ENCODE results near the gene ARHGAP5. TPM values are rescaled to one million over a fixed set of nuclear protein-coding genes. Genes with fewer than 3 reads are reported as not detected.

ARHGAP5 gene
- total RNA-seq, 1 donor = 88.7 TPM

DNA sequence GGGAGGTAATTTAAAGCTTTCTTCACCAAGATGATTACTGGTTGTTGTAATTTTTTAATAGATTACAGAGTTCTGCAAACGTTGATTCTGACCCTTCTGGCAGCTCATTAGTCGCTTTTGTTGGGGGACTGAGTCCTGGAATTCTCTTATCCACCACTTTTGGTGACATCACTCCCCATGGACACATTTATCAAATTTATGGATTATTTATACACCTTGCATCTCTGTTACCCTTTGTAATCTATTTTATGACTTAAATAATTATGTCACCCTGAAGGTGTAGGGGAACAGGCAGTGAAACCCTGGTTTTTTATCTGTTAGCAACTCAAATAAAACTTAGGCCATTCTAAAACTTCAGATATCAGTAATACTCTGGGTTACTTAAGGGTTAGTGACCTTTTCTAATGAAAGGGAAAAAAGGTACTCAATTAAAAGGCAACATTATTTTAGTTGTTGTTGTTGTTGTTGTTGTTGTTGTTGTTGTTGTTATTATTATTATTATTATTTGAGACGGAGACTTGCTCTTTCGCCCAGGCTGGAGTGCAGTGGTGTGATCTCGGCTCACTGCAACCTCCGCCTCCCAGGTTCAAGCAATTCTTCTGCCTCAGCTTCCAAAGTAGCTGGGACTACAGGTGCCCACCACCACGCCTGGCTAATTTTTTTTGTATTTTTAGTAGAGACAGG lies 65.8 kb downstream of the ARHGAP5 start:
- Histone ChIP-seq H4K20me1 (ENCODE audit: insufficient read depth, low read length) (peaks cover 12% of the 10 kb centered on the region), H3K27ac (ENCODE audit: low read depth, low read length) (no peak overlapping the region), H3K27me3 (ENCODE audit: insufficient read depth, low read length) (no peaks in the 10 kb centered on the region), H3K9me3 (ENCODE audit: low read depth, low read length) (no peaks in the 10 kb centered on the region), H3K4me3 (ENCODE audit: insufficient read depth, low read length) (no peak overlapping the region), H3K36me3 (ENCODE audit: insufficient read depth, low read length) (peaks cover 12% of the 10 kb centered on the region), H2AFZ (ENCODE audit: low read length) (no peak overlapping the region), H3K4me1 (ENCODE audit: insufficient read depth, low read length) (no peaks in the 10 kb centered on the region), H3K79me2 (ENCODE audit: insufficient read depth, low read length) (peaks cover 37% of the 10 kb centered on the region), H3K4me2 (ENCODE audit: insufficient read depth, low read length) (no peak overlapping the region)
- TF ChIP-seq CTCF (IDR thresholded peaks at IDR 0.05; ENCODE audit: extremely low read depth, low read depth, low read length) = no peak
- no peak for DNase-seq (ENCODE audit: insufficient read length, low spot score, missing footprints)

GRCh38 chr14:32150392-32150791 lies 73.3 kb downstream of the ARHGAP5 start:
- no peak for DNase-seq (ENCODE audit: insufficient read length, low spot score, missing footprints)
- Histone ChIP-seq H3K36me3 (ENCODE audit: insufficient read depth, low read length) (peaks cover 34% of the 10 kb centered on the region), H3K79me2 (ENCODE audit: insufficient read depth, low read length) (peaks cover 1% of the 10 kb centered on the region), H3K4me2 (ENCODE audit: insufficient read depth, low read length) (no peak overlapping the region), H3K4me3 (ENCODE audit: insufficient read depth, low read length) (no peak overlapping the region), H3K27ac (ENCODE audit: low read depth, low read length) (no peak overlapping the region), H4K20me1 (ENCODE audit: insufficient read depth, low read length) (peaks cover 2% of the 10 kb centered on the region), H3K9me3 (ENCODE audit: low read depth, low read length) (no peaks in the 10 kb centered on the region), H3K27me3 (ENCODE audit: insufficient read depth, low read length) (no peaks in the 10 kb centered on the region), H3K4me1 (ENCODE audit: insufficient read depth, low read length) (no peaks in the 10 kb centered on the region), H2AFZ (ENCODE audit: low read length) (no peak overlapping the region)
- no peak for TF ChIP-seq CTCF (IDR thresholded peaks at IDR 0.05; ENCODE audit: extremely low read depth, low read depth, low read length)

GRCh38 chr14:32166029-32166428 lies 88.9 kb downstream of the ARHGAP5 start:
- peaks cover 3% of the 10 kb centered on the region for H3K27me3 ChIP-seq (ENCODE audit: insufficient read depth, low read length)
- no peak overlapping the region for H2AFZ ChIP-seq (ENCODE audit: low read length)
- no peak overlapping the region for H3K27ac ChIP-seq (ENCODE audit: low read depth, low read length)
- H4K20me1 ChIP-seq (ENCODE audit: insufficient read depth, low read length) = no peaks in the 10 kb centered on the region
- no peaks in the 10 kb centered on the region for H3K4me1 ChIP-seq (ENCODE audit: insufficient read depth, low read length)
- H3K79me2 ChIP-seq (ENCODE audit: insufficient read depth, low read length) = no peaks in the 10 kb centered on the region
- H3K4me3 ChIP-seq (ENCODE audit: insufficient read depth, low read length) = no peak overlapping the region
- no peaks in the 10 kb centered on the region for H3K9me3 ChIP-seq (ENCODE audit: low read depth, low read length)
- no peak overlapping the region for H3K4me2 ChIP-seq (ENCODE audit: insufficient read depth, low read length)
- DNase-seq (ENCODE audit: insufficient read length, low spot score, missing footprints) = no peak
- no peaks in the 10 kb centered on the region for H3K36me3 ChIP-seq (ENCODE audit: insufficient read depth, low read length)
- no peak for TF ChIP-seq CTCF (IDR thresholded peaks at IDR 0.05; ENCODE audit: extremely low read depth, low read depth, low read length)

GRCh38 chr14:32166924-32167323 lies 89.8 kb downstream of the ARHGAP5 start:
- H3K4me1 ChIP-seq (ENCODE audit: insufficient read depth, low read length) = no peaks in the 10 kb centered on the region
- peaks cover 3% of the 10 kb centered on the region for H3K27me3 ChIP-seq (ENCODE audit: insufficient read depth, low read length)
- DNase-seq (ENCODE audit: insufficient read length, low spot score, missing footprints) = no peak
- no peak overlapping the region for H3K4me2 ChIP-seq (ENCODE audit: insufficient read depth, low read length)
- no peak overlapping the region for H3K4me3 ChIP-seq (ENCODE audit: insufficient read depth, low read length)
- no peak for TF ChIP-seq CTCF (IDR thresholded peaks at IDR 0.05; ENCODE audit: extremely low read depth, low read depth, low read length)
- H3K9me3 ChIP-seq (ENCODE audit: low read depth, low read length) = no peaks in the 10 kb centered on the region
- no peaks in the 10 kb centered on the region for H3K79me2 ChIP-seq (ENCODE audit: insufficient read depth, low read length)
- H4K20me1 ChIP-seq (ENCODE audit: insufficient read depth, low read length) = no peaks in the 10 kb centered on the region
- H2AFZ ChIP-seq (ENCODE audit: low read length) = no peak overlapping the region
- no peak overlapping the region for H3K27ac ChIP-seq (ENCODE audit: low read depth, low read length)
- H3K36me3 ChIP-seq (ENCODE audit: insufficient read depth, low read length) = no peaks in the 10 kb centered on the region

All from osteoblast (primary cell).